Stimulated activated CD4-positive, alpha-beta T cell treated with anti-CD3 and anti-CD28 coated beads, TNF-alpha, amount 100 ng/mL, for 4 hours (primary cell): ENCODE data around the gene PLEKHG5.
"Not testable (repeated sequence)": the region's sequence is repeated elsewhere in the genome, so short reads cannot be mapped to it uniquely, and the experiment has no call there.

Experiments used
- DNase-seq, 3 experiments: peaks; one replicate each; pipeline ENCODE4 v3.0.0-alpha.2; 2020; ENCODE audit warnings: low read depth in 3 of 3

Gene PLEKHG5

DNA sequence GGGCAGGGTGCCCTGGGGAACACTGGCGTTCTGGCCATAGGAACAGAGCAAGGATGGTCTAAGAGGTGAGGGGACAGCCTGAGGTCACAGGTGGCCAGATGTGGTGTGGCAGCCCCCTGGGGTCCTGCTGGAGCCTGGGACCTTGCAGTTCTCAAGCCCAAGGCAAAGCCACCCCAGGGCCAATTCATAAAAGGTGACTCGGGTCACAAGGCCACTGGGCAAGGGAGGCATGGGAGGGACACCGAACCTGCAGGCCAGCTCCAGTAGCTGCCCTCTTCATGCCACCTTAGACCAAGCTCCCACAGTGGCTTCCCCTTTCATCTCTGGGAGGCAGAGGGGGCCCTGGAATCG, 44.8 kb downstream of the PLEKHG5 start:
- no peak for DNase-seq

DNA sequence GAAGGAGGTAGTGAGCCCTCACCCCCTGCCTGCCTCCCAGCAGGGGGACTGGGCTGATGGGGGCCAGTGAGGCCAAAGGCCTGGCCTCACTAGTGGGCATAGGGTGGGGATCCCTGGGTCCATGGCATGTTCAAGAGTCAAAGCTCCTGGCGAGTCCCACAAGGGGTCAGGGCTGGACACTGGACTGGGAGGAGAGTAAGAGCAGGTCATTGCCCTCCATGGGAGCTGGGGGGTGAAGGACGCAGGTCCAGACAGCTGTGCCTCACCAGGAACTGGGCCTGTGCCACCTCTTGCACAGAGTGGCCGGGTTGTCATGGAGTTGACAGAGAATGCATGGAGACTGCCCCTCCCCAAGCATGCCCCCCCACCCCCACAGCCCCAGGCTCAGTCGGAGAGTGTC, 45.5 kb downstream of the PLEKHG5 start:
- not testable (repeated sequence) for DNase-seq

DNA sequence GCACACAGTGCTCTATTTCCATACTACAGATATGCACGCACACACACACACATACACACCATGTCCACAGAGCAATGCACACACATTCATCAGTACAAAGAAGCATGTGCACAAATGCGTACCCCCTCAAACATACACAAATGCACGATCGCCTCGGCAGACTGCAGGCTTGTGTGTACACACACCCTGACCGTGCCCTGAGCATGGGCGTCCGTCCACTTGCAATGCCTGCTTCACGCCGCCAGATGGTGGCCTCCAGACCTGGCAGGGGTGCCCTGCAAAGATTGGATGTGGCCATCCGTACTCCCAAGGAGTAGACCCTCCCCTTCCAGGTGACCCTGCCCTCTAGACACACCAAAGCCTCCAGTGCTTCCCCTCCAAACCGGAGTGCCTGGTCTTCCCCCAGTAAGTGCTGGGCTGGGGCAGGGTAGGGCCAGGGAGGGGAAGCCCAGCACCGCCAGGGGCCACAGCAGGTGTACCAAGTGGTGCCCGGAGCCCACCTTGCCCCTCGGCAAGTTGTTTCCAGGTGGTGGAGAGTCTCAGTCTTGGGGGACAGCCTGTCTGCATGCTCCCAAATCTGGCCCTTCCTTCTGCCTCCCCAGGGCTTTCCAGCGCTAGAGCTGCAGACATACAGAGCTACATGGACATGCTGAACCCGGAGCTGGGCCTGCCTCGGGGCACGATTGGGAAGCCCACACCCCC, 46.3 kb downstream of the PLEKHG5 start:
- DNase-seq: no peak

DNA sequence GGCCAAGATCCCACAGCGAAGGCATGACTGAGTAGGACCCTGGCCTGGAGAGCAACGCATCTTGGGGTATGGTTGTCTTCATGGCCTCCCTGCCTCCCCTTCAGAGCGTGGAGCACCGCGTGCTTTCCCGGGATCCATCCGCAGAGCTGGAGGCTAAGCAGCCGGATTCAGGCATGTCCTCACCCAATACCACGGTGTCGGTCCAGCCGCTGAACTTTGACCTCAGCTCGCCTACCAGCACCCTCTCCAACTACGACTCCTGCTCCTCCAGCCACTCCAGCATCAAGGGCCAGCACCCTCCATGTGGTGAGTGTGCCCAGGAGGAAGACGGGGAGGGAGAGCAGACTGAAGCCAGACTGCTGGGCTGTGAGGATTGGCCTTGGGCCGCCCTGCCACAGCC, 47.1 kb downstream of the PLEKHG5 start:
- DNase-seq: no peak

DNA sequence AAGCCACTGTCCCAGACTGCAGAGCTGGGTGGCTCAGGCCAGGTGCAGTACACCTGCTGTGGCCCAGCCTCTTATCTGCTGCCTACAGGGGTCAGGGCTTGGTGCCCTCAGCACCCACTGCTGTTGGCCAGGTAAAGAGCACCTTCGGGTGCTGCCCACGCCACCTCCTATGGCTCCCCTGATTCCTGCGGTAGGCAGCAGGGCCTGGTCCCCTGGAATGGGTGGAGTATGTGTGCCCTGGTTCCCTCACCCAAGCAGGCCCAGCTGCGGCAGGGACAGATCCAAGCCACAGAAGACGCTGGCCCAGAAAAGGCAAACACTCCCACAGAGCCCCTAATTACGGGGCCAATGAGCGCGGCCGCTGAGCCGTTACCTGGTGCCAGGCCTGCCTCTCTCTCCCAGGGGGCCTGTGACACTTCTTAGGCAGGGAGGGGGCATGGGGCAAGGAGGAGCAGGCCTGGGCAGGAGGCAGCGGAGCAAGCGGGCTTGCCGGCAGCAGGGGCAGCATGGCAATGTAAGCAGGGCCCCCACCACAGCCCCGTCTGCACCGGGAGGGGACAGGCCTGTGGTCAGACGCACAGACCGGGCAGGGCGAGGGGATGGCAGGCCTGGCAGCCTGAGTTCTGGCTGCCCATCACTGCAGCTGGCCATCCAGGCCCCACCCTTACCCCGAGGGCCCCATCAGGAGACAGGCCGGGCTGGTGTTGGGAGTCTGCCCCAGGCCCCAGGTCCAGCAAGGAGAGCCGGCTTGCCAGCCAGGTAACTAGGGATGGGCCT, 47.9 kb downstream of the PLEKHG5 start:
- no peak for DNase-seq

DNA sequence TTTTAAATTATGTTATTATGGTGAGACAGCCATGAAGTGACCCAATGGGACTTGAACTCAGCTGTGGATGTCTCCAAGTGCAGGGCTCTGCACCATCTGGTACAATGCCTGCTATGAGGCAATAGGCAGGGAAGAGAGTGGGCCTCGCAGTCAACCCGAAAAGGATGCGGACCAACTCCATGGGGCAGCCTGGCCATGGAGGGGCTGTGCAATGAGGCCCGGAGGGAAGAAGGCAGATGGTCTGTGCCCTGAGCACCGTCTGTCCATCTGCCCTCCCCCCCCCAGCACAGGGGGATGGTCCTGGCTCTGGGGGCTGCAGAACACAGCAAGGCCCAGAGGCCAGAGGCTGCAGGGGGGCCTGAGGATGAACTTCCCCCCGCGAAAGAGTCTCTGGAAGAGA, 49.9 kb downstream of the PLEKHG5 start:
- no peak for DNase-seq

DNA sequence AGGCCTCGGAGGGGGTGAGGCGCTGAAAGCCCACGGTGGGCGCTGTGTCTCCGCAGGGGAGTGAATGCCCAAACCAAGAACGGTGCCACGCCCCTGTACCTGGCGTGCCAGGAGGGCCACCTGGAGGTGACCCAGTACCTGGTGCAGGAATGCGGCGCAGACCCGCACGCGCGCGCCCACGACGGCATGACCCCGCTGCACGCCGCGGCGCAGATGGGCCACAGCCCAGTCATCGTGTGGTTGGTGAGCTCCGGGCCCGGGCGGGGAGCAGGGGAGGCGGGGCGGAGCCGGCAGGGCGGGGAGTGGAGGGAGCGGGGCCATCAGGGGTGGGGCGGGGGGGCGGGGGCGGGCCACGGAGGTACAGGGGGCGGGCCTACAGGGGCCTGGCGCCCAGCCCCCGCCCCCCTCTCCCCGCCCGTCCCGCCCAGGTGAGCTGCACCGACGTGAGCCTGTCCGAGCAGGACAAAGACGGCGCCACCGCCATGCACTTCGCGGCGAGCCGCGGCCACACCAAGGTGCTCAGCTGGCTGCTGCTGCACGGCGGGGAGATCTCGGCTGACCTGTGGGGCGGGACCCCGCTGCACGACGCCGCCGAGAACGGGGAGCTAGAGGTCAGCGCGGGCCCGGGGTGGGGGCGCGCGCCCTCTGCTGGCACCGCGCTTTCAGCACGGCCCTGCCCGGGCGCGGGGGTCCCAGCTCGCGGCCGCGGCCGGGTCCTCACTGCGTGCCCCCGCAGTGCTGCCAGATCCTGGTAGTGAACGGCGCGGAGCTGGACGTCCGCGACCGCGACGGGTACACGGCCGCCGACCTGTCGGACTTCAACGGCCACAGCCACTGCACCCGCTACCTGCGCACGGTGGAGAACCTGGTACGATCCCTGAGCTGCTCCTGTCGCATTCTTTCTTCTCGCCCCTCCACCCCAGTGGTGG, 51.0 kb downstream of the PLEKHG5 start:
- peak in 2 of 3 experiments; percentile 53 to 58 for DNase-seq

DNA sequence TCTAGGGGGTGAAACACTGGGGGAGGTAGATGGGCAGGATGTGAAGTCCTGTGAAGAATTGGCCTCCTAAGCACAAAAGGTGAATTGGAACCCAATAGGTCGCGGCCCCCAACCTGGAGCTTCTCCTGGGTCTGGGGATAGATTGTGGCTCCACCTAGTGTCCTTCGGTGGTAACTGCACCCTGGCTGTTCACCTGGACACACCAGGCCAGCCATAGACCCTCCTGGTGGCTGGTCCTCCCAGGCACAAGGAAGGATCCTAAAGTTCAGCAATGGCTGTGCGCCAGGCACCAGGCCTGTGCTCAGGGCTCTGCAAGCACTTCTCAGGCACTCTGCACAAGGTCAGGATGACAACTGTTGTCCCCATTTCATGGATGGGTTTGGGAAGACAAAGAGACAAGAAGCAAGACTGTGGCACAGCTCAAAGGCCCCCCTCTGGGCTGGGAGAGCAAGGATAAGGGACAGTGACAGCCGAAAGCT, 53.4 kb downstream of the PLEKHG5 start:
- peak in 2 of 3 experiments; percentile 54 to 55 for DNase-seq

DNA sequence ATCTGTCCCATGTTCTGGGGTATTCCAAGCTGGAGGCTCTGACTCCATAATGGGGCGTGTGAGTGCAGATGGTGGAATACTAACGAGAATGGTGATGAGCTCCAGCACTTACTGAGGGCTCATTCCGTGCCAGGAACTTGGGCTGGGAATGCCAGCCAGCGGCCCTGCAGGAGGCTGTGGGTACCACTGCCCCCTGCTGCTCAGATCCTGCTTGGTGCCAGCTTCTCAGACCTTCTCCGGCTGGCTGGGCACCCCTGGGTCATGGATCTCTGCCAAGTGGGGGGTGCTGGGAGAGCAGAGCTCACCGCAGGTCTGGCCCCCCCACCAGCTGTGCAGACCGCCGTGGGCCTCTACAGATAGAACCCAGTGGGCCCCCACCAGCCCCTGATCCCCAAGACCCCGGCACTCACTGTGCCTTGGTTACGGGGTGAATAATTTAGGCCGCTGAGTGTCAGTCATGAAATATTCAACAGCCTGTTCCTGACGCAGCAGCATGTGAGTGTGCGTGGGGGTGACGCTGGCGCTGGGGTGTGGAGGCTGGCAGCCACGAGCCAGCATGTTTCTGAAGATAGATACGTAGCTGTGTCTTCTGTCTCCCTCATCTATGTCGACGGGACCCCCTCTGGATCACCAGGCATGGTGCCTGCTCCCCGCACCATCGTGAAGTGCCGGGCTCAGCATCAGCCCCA, 54.3 kb downstream of the PLEKHG5 start:
- not testable (repeated sequence) for DNase-seq

DNA sequence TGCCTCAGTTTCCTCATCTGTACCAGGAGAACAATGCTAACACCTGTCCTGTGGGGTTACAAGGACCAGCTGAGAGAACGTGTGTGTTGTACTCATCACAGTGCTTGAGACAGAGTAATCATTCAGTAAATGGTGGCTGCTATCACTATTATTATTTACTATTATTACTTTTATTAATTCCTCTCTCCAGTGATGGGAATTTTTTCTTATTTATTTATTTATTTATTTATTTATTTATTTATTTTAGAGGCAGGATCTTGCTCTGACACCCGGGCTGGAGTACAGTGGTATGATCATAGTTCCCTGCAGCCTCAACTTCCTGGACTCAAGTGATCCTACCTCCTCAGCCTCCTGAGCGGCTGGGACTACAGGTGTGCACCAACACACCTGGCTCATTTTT, 55.2 kb downstream of the PLEKHG5 start:
- not testable (repeated sequence) for DNase-seq

DNA sequence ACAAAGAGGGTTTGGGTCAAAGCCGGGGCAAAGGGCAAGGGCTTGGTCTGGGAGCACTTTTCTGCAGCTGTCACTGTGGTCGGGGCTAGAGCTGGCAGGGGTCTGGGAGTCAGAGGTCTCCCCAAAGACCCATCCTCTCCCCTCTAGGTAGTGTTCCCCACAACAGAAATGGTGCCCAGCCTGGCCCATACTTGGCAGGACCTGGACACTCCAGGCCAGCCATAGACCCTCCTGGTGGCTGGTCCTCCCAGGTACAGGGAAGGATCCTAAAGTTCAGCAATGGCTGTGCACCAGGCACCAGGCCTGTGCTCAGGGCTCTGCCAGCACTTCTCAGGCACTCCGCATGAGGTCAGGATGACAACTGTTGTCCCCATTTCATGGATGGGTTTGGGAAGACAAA, 55.9 kb downstream of the PLEKHG5 start:
- DNase-seq: no peak

DNA sequence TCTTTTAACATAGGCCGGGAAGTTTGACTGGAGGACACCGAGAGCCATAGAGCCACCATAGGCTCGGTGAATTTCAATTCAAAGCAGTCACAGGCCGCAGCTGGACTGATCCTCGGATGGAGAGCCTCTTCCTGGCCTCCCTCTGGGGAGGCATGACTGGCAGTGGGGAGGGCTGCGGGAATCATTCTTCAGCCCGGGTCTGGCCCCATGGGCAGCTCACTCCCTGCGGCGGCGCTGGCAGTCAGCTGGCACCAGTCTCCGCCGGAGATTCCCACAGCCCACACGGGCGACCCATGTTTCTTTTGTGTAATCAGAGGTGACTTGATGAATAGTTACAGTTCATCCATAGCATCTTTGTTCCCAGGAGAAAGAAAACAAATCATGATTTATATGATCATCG, 56.3 kb downstream of the PLEKHG5 start:
- no peak for DNase-seq

DNA sequence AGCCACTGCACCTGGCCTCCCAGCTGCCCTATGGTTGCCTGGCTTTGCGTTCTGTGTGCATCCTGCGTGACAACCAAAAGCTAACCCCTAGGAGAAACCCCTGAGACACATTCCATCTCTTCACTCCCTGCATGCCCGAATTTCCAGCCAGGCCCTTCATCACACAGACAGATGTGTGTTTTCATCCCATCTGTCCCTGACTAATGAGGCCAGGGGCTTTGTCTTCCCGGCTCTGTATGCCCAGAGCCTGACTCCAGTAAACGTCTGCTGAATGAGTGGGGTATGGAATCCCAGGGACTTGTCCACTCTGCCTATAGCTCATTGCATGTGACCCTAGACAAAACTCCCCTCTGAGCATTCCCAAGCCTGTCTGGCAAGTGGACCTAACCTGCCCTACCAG, 57.3 kb downstream of the PLEKHG5 start:
- DNase-seq: no peak

DNA sequence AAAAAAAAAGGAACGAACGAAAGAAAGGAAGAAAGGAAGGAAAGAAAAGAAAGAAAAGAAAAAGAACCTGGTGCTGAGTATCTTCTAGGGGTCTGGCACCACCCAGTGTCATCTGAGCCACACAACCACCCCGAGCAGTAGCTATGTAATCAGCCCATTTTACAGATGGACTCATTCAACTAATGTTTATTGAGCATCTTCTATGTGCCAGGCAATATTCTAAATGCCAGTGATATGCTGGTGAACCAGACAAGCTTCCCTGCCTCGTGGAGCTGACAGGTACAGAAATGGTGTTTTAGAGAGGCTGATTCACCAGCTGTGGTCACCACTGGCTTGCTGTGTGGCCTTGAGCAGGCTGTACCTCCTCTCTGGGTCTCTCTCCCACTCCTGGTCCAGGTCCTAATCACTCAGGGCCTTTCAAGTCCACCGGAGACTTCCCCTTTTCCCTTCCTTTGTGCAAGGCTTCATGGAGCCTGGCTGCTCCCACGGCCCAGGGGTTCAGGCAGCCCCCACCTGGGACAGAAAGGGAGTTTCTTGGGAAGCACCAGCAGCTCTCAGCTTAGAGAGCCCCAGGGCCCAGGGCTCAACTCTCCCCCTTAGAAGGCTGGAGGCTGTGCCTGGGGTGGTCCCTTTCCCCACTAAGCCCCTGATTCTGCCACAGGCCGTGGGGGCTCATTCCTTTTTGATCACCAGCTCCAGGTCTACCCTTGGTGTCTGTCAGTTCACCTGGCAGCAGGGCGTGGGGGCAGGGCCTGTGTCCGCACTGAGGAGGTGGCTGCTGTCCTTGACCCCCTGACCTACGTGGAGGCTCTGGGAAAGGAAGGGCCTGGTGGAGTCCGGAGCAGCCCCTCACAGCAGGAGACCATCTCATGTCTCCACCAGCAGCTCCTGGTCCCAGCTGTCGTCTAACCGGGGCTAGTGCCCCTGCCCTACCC, 59.6 kb downstream of the PLEKHG5 start:
- not testable (repeated sequence) for DNase-seq

DNA sequence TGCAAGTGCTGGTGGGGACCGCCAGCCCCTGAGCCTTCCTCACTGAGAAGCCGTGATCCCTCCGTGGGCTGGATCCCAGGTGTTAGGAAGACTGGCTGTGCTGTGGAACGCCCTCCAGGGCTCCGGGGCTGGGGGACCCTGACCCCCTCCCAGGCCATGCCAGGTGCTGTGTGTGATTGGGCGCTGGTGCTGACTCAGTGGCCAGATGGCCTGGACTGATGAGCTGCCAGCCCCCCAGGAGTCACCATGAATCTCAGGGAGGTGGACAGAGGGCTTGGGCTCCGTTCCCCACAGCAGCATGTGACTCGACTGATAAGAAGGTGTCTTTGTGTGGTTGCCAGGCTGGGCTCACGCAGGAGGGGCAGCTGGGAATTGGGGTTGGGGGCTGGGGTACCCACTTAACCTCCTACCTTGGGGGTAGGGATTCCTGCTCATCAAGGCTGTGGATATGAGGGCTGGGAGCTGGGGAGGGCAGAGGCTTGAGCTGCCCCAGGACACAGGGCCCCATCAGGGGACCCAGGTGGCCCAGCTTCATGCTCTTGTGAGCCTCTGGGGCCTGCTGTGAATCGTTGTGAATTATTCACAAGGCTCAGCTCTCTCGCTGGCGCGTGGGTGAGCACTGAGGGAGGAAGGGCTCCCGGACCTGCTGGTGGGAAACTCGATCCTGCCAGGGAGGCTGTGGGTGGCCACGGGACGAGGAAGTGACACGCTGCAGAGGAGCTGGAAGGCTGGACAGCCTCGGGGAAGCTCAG, 61.6 kb downstream of the PLEKHG5 start:
- DNase-seq: not testable (repeated sequence)

DNA sequence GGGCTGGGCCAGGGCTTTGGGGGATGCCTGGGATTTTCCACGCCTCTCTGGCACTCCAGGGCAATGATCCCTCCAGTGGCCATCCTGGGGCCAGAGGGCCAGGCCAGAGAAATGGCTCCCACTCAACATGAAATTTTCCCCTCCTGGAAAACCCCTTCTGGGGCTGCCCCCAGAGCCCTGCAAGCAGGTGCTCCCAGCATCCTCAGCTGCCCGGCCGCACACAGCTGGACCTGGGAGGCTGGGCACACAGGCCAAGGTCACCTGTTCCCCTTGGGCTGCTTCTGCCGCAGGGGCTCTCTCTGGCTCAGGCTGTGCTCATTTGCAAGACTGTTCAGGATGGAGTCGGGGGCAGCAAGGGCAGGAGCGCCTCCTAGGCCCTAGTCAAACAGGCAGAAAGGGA, 63.0 kb downstream of the PLEKHG5 start:
- DNase-seq: not testable (repeated sequence)

DNA sequence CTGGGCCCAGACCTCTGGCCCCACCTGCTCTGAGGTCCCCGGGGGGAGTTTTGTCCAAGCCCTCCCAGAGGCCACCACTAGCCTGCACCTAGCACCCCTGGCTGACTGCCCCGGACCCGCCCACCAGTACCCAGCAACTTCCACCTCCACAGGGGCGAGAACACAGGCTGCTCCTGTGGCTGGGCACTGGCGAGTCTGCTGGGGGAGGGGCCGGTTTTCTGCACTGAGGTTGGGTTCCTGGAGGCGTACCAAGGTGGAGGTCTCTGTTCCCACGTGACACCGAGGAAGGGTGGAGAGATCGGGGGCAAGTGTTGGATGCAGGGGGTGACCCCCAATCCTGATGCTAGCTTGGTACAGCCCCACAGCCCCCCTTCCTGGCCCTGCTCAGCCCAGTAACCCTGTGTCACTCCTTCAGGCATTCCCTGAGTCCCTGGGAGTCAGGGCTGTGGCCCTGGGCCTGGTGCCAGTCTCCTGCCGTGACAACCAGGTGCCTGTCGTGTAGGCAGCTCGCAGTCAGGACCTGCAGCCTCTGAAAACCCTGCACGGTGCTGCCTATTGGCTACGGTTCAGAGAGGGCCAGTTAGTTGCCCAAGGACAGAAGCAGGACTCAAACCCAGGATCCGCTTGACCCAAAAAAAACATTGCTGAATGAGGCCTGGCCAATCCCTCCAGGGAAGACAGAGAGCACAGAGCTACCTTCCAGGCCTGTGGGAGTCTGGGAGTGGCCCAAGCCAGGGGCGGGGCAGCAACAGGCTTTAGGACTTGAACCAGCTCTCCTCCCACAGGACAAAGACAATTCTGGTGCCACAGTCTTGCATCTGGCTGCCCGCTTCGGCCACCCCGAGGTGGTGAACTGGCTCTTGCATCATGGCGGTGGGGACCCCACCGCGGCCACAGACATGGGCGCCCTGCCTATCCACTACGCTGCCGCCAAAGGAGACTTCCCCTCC, 63.8 kb downstream of the PLEKHG5 start:
- DNase-seq: no peak

DNA sequence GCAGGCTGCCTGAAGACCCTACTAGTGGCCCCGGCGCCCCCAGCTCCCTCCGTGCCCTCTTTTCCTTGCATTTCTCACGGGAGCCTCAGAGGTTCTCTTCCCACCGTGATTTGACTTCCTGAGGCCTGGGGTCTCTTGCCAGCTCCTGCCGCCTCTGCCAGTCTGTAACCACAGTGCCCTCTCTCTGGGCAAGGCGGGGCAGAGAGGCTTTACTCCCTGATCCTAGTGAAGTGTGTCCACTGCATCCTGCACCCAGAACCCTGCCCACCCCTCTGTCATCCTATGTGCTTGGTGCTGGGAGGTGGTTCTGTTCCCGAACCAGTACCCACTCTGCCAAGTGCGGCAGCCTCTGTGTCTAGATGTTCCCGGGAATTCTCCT, 64.5 kb downstream of the PLEKHG5 start:
- no peak for DNase-seq
